ENCODE measurements around the gene LIF. TPM values are rescaled to one million over a fixed set of nuclear protein-coding genes. Genes with fewer than 3 reads are reported as not detected.

The LIF gene
- total and polyA plus RNA-seq, 2 donors (not counting 3 experiments of a cell fraction or from before 2014, with no cell fraction given): 0.12 to 0.27 TPM

DNA sequence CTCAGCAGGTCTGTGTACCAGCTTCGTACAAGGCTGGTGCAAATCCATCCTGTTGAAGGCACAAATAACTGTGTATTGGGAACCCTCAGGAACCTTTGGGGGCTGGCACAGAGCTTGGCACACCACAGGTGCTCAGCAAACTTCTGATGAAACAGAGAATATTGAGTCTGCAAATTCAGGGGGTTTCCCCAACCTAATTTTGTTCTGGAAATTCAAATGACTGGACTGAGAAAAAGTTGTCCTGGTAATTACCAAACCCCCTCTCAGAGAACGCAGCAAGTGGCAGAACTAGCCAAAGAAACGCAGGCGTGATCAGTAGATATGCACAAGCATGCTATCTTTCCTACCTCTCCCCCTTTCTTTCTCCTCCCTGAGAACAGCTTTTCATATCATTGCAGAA is 47.6 kb downstream of the LIF start:
- ChIA-PET POLR2A (no interaction called here), CTCF (no interaction called here)
- no peaks in the 10 kb centered on the region for H3K9me3 ChIP-seq (replicated peaks; ENCODE audit: control insufficient read depth, insufficient read depth, low read length)
- H2AFZ ChIP-seq (ENCODE audit: low read depth, low read length): no peak overlapping the region
- H3K4me2 ChIP-seq (ENCODE audit: insufficient read depth, low read length): no peak overlapping the region
- H3K79me2 ChIP-seq (ENCODE audit: control insufficient read depth, insufficient read depth, low read length): no peaks in the 10 kb centered on the region
- no peaks in the 10 kb centered on the region for H4K20me1 ChIP-seq (replicated peaks; ENCODE audit: control insufficient read depth, extremely low read depth, insufficient read depth, low read length)
- no peaks in the 10 kb centered on the region for H3K9me1 ChIP-seq (replicated peaks; ENCODE audit: control insufficient read depth, extremely low read depth, insufficient read depth, low read length)
- DNase-seq (ENCODE audit: low read depth, low spot score): no peak
- no peaks in the 10 kb centered on the region for H3K27me3 ChIP-seq (ENCODE audit: control insufficient read depth in 2 of 2, insufficient read depth in 2 of 2, low read length in 2 of 2)
- FAIRE-seq: no peak
- no peak overlapping the region for H3K27ac ChIP-seq (ENCODE audit: insufficient read depth, low read depth, low read length)
- intact Hi-C loops (cut with micrococcal nuclease): no loop called here
- H3K36me3 ChIP-seq (ENCODE audit: control insufficient read depth in 2 of 2, extremely low read depth in 1 of 2, insufficient read depth in 2 of 2, low read length in 2 of 2): no peaks in the 10 kb centered on the region
- BruUV-seq (replicated peaks): no TSS peak
- H3K4me1 ChIP-seq (ENCODE audit: control insufficient read depth, extremely low read depth, insufficient read depth, low read length): peaks cover 33% of the 10 kb centered on the region
- H3K9ac ChIP-seq (replicated peaks; ENCODE audit: extremely low read depth, insufficient read depth, low read length): no peak overlapping the region
- H3K4me3 ChIP-seq (replicated peaks in 1 of 3; ENCODE audit: insufficient read depth in 1 of 3, low read depth in 1 of 3, low read length in 3 of 3): no peak overlapping the region
- dilution Hi-C loops (cut with MboI; ENCODE audit: extremely low pct_ligation_motif_present, low sequenced_read_pairs): no loop called here
- TF ChIP-seq, protein P1, sequence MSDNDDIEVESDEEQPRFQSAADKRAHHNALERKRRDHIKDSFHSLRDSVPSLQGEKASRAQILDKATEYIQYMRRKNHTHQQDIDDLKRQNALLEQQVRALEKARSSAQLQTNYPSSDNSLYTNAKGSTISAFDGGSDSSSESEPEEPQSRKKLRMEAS (IDR thresholded peaks at IDR 0.05; ENCODE audit: insufficient read depth, insufficient read length): no peak
- no peak for TF ChIP-seq JUN (IDR thresholded peaks at IDR 0.05; ENCODE audit: borderline replicate concordance, insufficient read depth, insufficient read length, low read depth)
- TF ChIP-seq POLR2AphosphoS5 (IDR thresholded peaks at IDR 0.05; ENCODE audit: insufficient read depth, low read depth, low read length): no peak
- no peak for TF ChIP-seq MYC (IDR thresholded peaks at IDR 0.05; ENCODE audit: low read depth, low read length)
- no peak for TF ChIP-seq POLR2A (IDR thresholded peaks at IDR 0.05; ENCODE audit: low read depth, low read length)
- TF ChIP-seq, protein P2, sequence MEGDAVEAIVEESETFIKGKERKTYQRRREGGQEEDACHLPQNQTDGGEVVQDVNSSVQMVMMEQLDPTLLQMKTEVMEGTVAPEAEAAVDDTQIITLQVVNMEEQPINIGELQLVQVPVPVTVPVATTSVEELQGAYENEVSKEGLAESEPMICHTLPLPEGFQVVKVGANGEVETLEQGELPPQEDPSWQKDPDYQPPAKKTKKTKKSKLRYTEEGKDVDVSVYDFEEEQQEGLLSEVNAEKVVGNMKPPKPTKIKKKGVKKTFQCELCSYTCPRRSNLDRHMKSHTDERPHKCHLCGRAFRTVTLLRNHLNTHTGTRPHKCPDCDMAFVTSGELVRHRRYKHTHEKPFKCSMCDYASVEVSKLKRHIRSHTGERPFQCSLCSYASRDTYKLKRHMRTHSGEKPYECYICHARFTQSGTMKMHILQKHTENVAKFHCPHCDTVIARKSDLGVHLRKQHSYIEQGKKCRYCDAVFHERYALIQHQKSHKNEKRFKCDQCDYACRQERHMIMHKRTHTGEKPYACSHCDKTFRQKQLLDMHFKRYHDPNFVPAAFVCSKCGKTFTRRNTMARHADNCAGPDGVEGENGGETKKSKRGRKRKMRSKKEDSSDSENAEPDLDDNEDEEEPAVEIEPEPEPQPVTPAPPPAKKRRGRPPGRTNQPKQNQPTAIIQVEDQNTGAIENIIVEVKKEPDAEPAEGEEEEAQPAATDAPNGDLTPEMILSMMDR (IDR thresholded peaks at IDR 0.05; ENCODE audit: extremely low read depth in 1 of 2, insufficient read depth in 1 of 2, low read depth in 1 of 2, low read length in 2 of 2): no peak
- TF ChIP-seq GATA2 (IDR thresholded peaks at IDR 0.05; ENCODE audit: insufficient read depth, insufficient read length, low read depth, low read length): no peak
- TF ChIP-seq EZH2 (IDR thresholded peaks at IDR 0.05; ENCODE audit: borderline replicate concordance, low read depth, low read length, severe bottlenecking): no peak
- no peak for TF ChIP-seq FOS (IDR thresholded peaks at IDR 0.05; ENCODE audit: borderline replicate concordance, insufficient read depth, low read length)
